HFFc6 (cell line): ENCODE results near the gene GAST. TPM values are rescaled to one million over a fixed set of nuclear protein-coding genes. Genes with fewer than 3 reads are reported as not detected.
"Not testable (repeated sequence)": the region's sequence is repeated elsewhere in the genome, so short reads cannot be mapped to it uniquely, and the experiment has no call there.

Experiments used
- DNase-seq: peaks from one replicate; pipeline ENCODE4 v3.0.0-alpha.2; 2018
- H3K27ac Mint-ChIP-seq: 2 replicates; pipeline ENCODE4 v1.8.0; 2020; ENCODE audit warnings: mild to moderate bottlenecking, mixed read lengths
- H3K27me3 Mint-ChIP-seq: 2 replicates; pipeline ENCODE4 v1.8.0; 2021; ENCODE audit warnings: mild to moderate bottlenecking, moderate library complexity, mixed read lengths; ENCODE audit not compliant: insufficient read depth
- H3K36me3 Mint-ChIP-seq: 2 replicates; pipeline ENCODE4 v1.8.0; 2021; ENCODE audit warnings: low read depth, mixed read lengths
- H3K4me1 Mint-ChIP-seq: 2 replicates; pipeline ENCODE4 v1.8.0; 2020; ENCODE audit warnings: low read depth, mixed read lengths
- H3K4me3 Mint-ChIP-seq: 2 replicates; pipeline ENCODE4 v1.8.0; 2020; ENCODE audit warnings: mild to moderate bottlenecking, moderate library complexity, mixed read lengths
- H3K9me3 Mint-ChIP-seq: 2 replicates; pipeline ENCODE4 v1.8.0; 2020; ENCODE audit warnings: mild to moderate bottlenecking, mixed read lengths
- total RNA-seq, 6 experiments: library from RNA; stranded (reverse); fragmentation: NEBNext Ultra II Directional; extraction: Animal tissue kit (Norgen Biotek cat#: 25700); gene quantifications; 2 replicates in 1 of 6; 3 replicates in 5 of 6; pipeline ENCODE4 v1.2.3, GENCODE V29; 2021
- TF ChIP-seq, protein P1 (sequence below): fragments of 200-600 bp; sonication (generic); IDR thresholded peaks from 2 replicates; pipeline ENCODE4 v1.5.0; 2021; ENCODE audit warnings: antibody characterized with exemption, mild to moderate bottlenecking

Gene GAST
- total RNA-seq, 6 experiments from 2014 or later: not detected

GRCh38 chr17:41681776-41682175, 30.4 kb upstream of the GAST start:
- H3K36me3 Mint-ChIP-seq: 0 out of 2 replicates have a peak, but pooled peaks cover 5% of the 10 kb centered on the region
- H3K9me3 Mint-ChIP-seq: peaks cover 8% of the 10 kb centered on the region
- H3K4me1 Mint-ChIP-seq: peaks cover 15% of the 10 kb centered on the region
- H3K4me3 Mint-ChIP-seq: no peak overlapping the region
- H3K27ac Mint-ChIP-seq: no peak overlapping the region
- H3K27me3 Mint-ChIP-seq: peaks cover 11% of the 10 kb centered on the region
- no peak for DNase-seq
- TF ChIP-seq, protein P1, sequence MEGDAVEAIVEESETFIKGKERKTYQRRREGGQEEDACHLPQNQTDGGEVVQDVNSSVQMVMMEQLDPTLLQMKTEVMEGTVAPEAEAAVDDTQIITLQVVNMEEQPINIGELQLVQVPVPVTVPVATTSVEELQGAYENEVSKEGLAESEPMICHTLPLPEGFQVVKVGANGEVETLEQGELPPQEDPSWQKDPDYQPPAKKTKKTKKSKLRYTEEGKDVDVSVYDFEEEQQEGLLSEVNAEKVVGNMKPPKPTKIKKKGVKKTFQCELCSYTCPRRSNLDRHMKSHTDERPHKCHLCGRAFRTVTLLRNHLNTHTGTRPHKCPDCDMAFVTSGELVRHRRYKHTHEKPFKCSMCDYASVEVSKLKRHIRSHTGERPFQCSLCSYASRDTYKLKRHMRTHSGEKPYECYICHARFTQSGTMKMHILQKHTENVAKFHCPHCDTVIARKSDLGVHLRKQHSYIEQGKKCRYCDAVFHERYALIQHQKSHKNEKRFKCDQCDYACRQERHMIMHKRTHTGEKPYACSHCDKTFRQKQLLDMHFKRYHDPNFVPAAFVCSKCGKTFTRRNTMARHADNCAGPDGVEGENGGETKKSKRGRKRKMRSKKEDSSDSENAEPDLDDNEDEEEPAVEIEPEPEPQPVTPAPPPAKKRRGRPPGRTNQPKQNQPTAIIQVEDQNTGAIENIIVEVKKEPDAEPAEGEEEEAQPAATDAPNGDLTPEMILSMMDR: no peak

GRCh38 chr17:41682631-41683030, 29.5 kb upstream of the GAST start:
- Mint-ChIP-seq H3K36me3 (0 out of 2 replicates have a peak, but pooled peaks cover 5% of the 10 kb centered on the region), H3K4me1 (peaks cover 16% of the 10 kb centered on the region), H3K9me3 (peaks cover 8% of the 10 kb centered on the region), H3K4me3 (no peak overlapping the region), H3K27ac (no peak overlapping the region), H3K27me3 (peaks cover 11% of the 10 kb centered on the region)
- no peak for DNase-seq
- TF ChIP-seq, protein P1: no peak

DNA sequence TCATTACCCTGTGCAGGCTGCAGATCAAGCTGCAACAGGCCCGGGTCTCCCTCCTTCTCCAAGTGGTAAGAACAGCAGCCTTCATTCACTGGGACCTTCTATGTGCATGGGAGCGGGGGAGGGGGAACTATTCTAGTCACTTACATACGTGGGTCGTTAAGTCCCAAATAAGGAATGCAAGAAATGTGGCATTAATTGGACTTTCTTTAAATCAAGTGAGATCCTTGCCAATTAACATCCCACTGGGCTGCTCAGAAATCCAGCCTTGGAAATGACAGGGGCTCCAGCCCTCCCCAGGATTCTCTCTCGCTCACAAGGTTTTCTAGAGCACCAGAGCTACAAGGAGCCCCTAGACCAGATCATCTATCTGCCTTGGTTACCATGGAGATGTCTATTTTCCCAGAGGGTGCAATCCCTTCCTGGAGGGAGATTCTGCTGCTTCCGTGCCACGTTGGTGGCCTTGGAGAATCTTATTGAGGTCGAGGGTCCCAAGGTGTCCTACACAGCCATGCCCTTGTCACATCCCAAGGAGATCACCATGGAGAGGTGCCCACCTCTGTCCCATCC, 28.6 kb upstream of the GAST start:
- no peak for DNase-seq
- TF ChIP-seq, protein P1: no peak
- Mint-ChIP-seq H3K4me3 (no peak overlapping the region), H3K27me3 (peaks cover 11% of the 10 kb centered on the region), H3K36me3 (0 out of 2 replicates have a peak, but pooled peaks cover under 1% of the 10 kb centered on the region), H3K4me1 (peaks cover 16% of the 10 kb centered on the region), H3K27ac (no peak overlapping the region), H3K9me3 (peaks cover 5% of the 10 kb centered on the region)

DNA sequence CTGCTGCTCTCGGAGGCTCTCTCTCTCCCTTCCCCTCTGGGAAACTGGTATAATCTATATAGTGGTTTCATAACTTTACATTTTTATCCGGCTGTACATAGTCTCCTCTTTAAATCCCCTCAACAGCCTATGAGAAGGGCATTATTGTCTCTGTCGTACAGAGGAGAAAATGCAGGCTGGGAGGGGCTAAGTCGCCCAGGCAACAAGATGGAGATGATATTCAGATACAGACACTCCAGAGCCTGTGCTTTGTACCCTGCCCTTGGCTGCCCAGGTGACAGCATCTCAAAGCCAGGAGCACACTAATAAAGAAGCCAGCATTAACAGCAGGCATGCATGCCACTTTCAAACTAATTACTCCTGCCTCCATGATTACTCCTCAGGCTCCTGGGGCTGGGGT, 28.1 kb upstream of the GAST start:
- peaks cover 8% of the 10 kb centered on the region for H3K9me3 Mint-ChIP-seq
- no peak for DNase-seq
- peaks cover 15% of the 10 kb centered on the region for H3K27me3 Mint-ChIP-seq
- H3K36me3 Mint-ChIP-seq: peaks cover 3% of the 10 kb centered on the region; the same call in 1 of the 2 replicates
- no peak overlapping the region for H3K27ac Mint-ChIP-seq
- TF ChIP-seq, protein P1: no peak
- peaks cover 10% of the 10 kb centered on the region for H3K4me1 Mint-ChIP-seq
- H3K4me3 Mint-ChIP-seq: no peak overlapping the region

DNA sequence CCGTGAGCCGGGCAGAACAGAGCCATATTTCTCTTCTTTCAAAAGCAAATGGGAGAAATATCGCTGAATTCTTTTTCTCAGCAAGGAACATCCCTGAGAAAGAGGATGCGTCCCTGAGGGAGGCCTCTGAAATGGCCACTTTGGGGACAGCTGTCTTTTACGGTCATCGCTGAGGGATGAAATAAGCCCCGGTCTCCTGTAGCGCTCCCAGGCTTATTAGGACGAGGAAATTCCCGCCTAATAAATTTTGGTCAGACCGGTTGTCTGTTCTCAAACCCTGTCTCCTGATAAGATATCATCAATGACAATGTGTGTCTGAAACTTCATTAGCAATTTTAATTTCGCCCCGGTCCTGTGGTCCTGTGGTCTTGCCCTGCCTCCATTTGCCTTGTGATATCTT, 26.4 kb upstream of the GAST start:
- not testable (repeated sequence) for H3K27ac Mint-ChIP-seq, DNase-seq, H3K4me3 Mint-ChIP-seq
- H3K4me1 Mint-ChIP-seq: peaks cover 20% of the 10 kb centered on the region
- peaks cover 14% of the 10 kb centered on the region for H3K9me3 Mint-ChIP-seq
- H3K27me3 Mint-ChIP-seq: peaks cover 26% of the 10 kb centered on the region
- peaks cover 18% of the 10 kb centered on the region for H3K36me3 Mint-ChIP-seq

DNA sequence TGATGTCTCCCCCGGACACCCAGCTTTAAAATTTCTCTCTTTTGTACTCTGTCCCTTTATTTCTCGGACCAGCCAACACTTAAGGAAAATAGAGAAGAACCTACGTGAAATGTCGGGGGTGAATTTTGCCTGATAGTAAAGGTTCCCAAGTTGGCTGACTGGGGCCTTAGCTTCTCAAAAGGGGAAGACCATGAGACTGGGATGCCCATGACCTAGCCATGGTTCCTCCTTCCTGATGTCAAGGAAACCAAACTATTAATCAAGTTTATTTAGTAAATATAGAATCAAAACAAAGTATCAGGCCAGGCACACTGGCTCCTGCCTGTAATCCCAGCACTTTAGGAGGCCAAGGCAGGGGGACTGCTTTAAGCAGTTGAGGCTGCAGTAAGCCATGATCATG, 25.9 kb upstream of the GAST start:
- Mint-ChIP-seq H3K27ac (no peak overlapping the region), H3K36me3 (peaks cover 22% of the 10 kb centered on the region)

More for the DNA sequence above, 25.9 kb upstream of the GAST start:
- Mint-ChIP-seq H3K9me3 (peaks cover 14% of the 10 kb centered on the region), H3K4me1 (peaks cover 24% of the 10 kb centered on the region), H3K27me3 (peaks cover 26% of the 10 kb centered on the region), H3K4me3 (no peak overlapping the region)
- no peak for DNase-seq
- TF ChIP-seq, protein P1: no peak
